Liver (tissue), 9 donors: Measurements from ENCODE around the gene FASTK. TPM values are rescaled to one million over a fixed set of nuclear protein-coding genes. Genes with fewer than 3 reads are reported as not detected.

Source experiments
- DNase-seq: peaks from one replicate; pipeline ENCODE4 v3.0.0-alpha.2; 2017; ENCODE audit warnings: low spot score
- H3K27ac ChIP-seq, 2 donors: one replicate each; pipeline ENCODE4 v1.7.0; 2013; ENCODE audit warnings: inconsistent platforms in 2 of 2, low read length in 2 of 2, control low read depth in 1 of 2, low read depth in 1 of 2, mild to moderate bottlenecking in 1 of 2
- H3K27me3 ChIP-seq, 4 donors: one replicate each; pipeline versions ENCODE4 v1.6.1 to v1.7.0; 2013; ENCODE audit warnings: low read length in 3 of 4, inconsistent platforms in 1 of 4, mild to moderate bottlenecking in 1 of 4, moderate library complexity in 1 of 4; ENCODE audit not compliant: control insufficient read depth in 4 of 4, insufficient read depth in 4 of 4
- H3K36me3 ChIP-seq, 4 donors: one replicate each; pipeline versions ENCODE4 v1.6.1 to v1.7.0; 2013; ENCODE audit warnings: low read length in 3 of 4, mild to moderate bottlenecking in 3 of 4, low read depth in 1 of 4, moderate library complexity in 1 of 4; ENCODE audit not compliant: control insufficient read depth in 4 of 4, insufficient read depth in 3 of 4
- H3K4me1 ChIP-seq, 4 donors: one replicate each; pipeline versions ENCODE4 v1.6.1 to v1.7.0; 2013; ENCODE audit warnings: low read length in 3 of 4, mild to moderate bottlenecking in 3 of 4, moderate library complexity in 1 of 4; ENCODE audit not compliant: control insufficient read depth in 4 of 4, insufficient read depth in 4 of 4
- H3K4me3 ChIP-seq, 3 donors: one replicate each; pipeline versions ENCODE4 v1.6.1 to v1.7.0; 2013; ENCODE audit warnings: low read length in 3 of 3, control low read depth in 1 of 3, low read depth in 1 of 3, mild to moderate bottlenecking in 1 of 3
- H3K9ac ChIP-seq, 2 donors: one replicate each; pipeline ENCODE4 v1.7.0; 2013; ENCODE audit warnings: low read length in 2 of 2, mild to moderate bottlenecking in 2 of 2, moderate library complexity in 2 of 2, control low read depth in 1 of 2, low read depth in 1 of 2
- H3K9me3 ChIP-seq, 4 donors: one replicate each; pipeline versions ENCODE4 v1.6.1 to v1.7.0; 2013; ENCODE audit warnings: low read length in 3 of 4; ENCODE audit not compliant: control insufficient read depth in 4 of 4
- CTCF ChIP-seq: fragments of 150-350 bp; IDR thresholded peaks from 2 replicates; pipeline ENCODE4 v1.5.1; 2017; ENCODE audit warnings: improper control_type of control experiment, low read depth, low read length; ENCODE audit not compliant: missing input control
- FOXA2 ChIP-seq: IDR thresholded peaks from 2 replicates; pipeline ENCODE4 v1.6.1; 2016; ENCODE audit warnings: antibody characterized with exemption
- RAD21 ChIP-seq, 2 donors: IDR thresholded peaks; 2 replicates each; pipeline ENCODE4 v1.6.1; 2016; ENCODE audit warnings: antibody characterized with exemption in 2 of 2, mild to moderate bottlenecking in 2 of 2
- REST ChIP-seq: IDR thresholded peaks from 2 replicates; pipeline ENCODE4 v1.6.1; 2016; ENCODE audit warnings: antibody characterized with exemption, mild to moderate bottlenecking
- SP1 ChIP-seq: IDR thresholded peaks from 2 replicates; pipeline ENCODE4 v1.6.1; 2018; ENCODE audit warnings: antibody characterized with exemption, mild to moderate bottlenecking
- ZBTB33 ChIP-seq: IDR thresholded peaks from 2 replicates; pipeline ENCODE4 v1.6.1; 2016; ENCODE audit warnings: antibody characterized with exemption
- WGBS: extraction: QIAGEN DNeasy Blood & Tissue Kit; methylation state at CpG from one replicate; pipeline ENCODE4 v1.1.7; 2013; 5-methylcytosine and 5-hydroxymethylcytosine counted together
- polyA plus RNA-seq, 2 donors: library from polyadenylated mRNA; stranded (reverse) in 1 of 2; unstranded in 1 of 2; fragments of 200-250 nt in 1 of 2; fragments of >200 nt in 1 of 2; fragmentation: Nextera tagmentation in 1 of 2; extraction: Ambion mirVana in 1 of 2; gene quantifications; one replicate each; pipeline versions ENCODE4 v1.2.1 to v1.2.3, GENCODE V29; 2013 to 2015
- total RNA-seq, 2 donors: library from RNA; depleted of rRNA; stranded (reverse); fragments of >200 nt; gene quantifications; one replicate each; pipeline ENCODE4 v1.2.3, GENCODE V29; 2014
- TF ChIP-seq, protein P1 (sequence below): IDR thresholded peaks from 2 replicates; pipeline ENCODE4 v1.6.1; 2016; ENCODE audit warnings: antibody characterized with exemption
- donor health status: healthy.
- donor health status: healthy.
- donor health status: healthy.
- donor health status: healthy.
- donor health status: healthy.

Gene FASTK
- total and polyA plus RNA-seq, 4 donors, result 31.1 to 62.8 (median 43.7) TPM

DNA sequence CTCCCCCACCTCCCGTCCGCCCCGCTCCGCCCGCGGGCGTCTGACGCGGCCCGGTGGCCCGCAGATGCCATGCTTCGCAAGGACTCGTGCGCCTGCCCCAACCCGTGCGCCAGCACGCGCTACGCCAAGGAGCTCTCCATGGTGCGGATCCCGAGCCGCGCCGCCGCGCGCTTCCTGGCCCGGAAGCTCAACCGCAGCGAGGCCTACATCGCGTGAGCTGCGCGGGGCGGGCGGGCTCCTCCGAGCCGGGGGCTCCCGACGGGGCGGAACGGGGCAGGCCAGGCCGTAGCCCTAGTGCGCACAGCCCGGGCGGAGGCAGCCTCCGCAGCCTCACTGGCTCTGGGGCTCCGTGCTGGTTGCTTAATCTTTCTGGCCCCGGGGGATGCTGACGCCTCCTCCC lies 29.5 kb downstream of the FASTK start:
- no peaks in the 10 kb centered on the region for H3K9me3 ChIP-seq
- no peak overlapping the region for H3K27ac ChIP-seq
- no peak overlapping the region for H3K9ac ChIP-seq
- WGBS, result 7% methylated on average over 50 of the region's 50 CpGs
- no peak for DNase-seq
- TF ChIP-seq REST, result peak; percentile 97
- TF ChIP-seq FOXA2, result no peak
- peaks cover 0 to 2% (median 0%) of the 10 kb centered on the region in 4 donors for H3K4me1 ChIP-seq
- no peak overlapping the region for H3K4me3 ChIP-seq
- peaks cover 0 to 3% (median 0%) of the 10 kb centered on the region in 4 donors for H3K36me3 ChIP-seq
- no peaks in the 10 kb centered on the region for H3K27me3 ChIP-seq

DNA sequence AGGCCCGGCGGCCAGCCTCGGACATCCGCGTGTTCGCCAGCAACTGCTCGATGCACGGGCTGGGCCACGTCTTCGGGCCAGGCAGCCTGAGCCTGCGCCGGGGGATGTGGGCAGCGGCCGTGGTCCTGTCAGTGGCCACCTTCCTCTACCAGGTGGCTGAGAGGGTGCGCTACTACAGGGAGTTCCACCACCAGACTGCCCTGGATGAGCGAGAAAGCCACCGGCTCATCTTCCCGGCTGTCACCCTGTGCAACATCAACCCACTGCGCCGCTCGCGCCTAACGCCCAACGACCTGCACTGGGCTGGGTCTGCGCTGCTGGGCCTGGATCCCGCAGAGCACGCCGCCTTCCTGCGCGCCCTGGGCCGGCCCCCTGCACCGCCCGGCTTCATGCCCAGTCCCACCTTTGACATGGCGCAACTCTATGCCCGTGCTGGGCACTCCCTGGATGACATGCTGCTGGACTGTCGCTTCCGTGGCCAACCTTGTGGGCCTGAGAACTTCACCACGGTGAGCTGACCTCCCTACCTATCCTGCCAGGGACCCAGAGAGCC lies 31.6 kb downstream of the FASTK start:
- Histone ChIP-seq H3K27me3 (no peaks in the 10 kb centered on the region), H3K9me3 (no peaks in the 10 kb centered on the region), H3K4me1 (peaks cover 0 to 2% (median 0%) of the 10 kb centered on the region in 4 donors), H3K4me3 (no peak overlapping the region), H3K27ac (no peak overlapping the region), H3K36me3 (peaks cover 0 to 8% (median 0%) of the 10 kb centered on the region in 4 donors), H3K9ac (no peak overlapping the region)
- 89% methylated on average over 38 of the region's 38 CpGs for WGBS
- TF ChIP-seq CTCF (no peak), FOXA2 (no peak), SP1 (no peak), RAD21 (IDR thresholded peaks at IDR 0.05) (no peak), ZBTB33 (no peak)
- TF ChIP-seq, protein P1, sequence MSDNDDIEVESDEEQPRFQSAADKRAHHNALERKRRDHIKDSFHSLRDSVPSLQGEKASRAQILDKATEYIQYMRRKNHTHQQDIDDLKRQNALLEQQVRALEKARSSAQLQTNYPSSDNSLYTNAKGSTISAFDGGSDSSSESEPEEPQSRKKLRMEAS, result no peak
- no peak for DNase-seq
